HEK293 (cell line): ENCODE measurements around the gene ISOC2.

Experiments
- CTCF ChIP-seq: fragments of 450-650 bp; formaldehyde crosslinking; IDR thresholded peaks from 2 replicates; pipeline ENCODE4 v1.5.1; 2016; ENCODE audit warnings: missing biosample characterization, missing genetic modification characterization
- ELK4 ChIP-seq: IDR thresholded peaks from 2 replicates; pipeline ENCODE4 v1.6.1; 2011; ENCODE audit warnings: mild to moderate bottlenecking, low read depth, low read length, borderline replicate concordance
- TRIM28 ChIP-seq: IDR thresholded peaks from 2 replicates; pipeline ENCODE4 v1.6.1; 2011; ENCODE audit warnings: low read length, control low read depth, borderline replicate concordance
- ZFP41 ChIP-seq: fragments of 450-650 bp; formaldehyde crosslinking; IDR thresholded peaks from 2 replicates; pipeline ENCODE4 v1.5.1; 2016; ENCODE audit warnings: missing biosample characterization, missing genetic modification characterization, borderline replicate concordance
- ZNF174 ChIP-seq: fragments of 450-650 bp; formaldehyde crosslinking; IDR thresholded peaks from 2 replicates; pipeline ENCODE4 v1.5.0; 2017; ENCODE audit warnings: missing biosample characterization, mild to moderate bottlenecking, missing genetic modification characterization
- ZNF223 ChIP-seq: fragments of 450-650 bp; formaldehyde crosslinking; IDR thresholded peaks from 2 replicates; pipeline ENCODE4 v1.5.1; 2016; ENCODE audit warnings: missing biosample characterization, missing genetic modification characterization
- ZNF449 ChIP-seq: fragments of 450-650 bp; formaldehyde crosslinking; IDR thresholded peaks from 2 replicates; pipeline ENCODE4 v1.5.1; 2017; ENCODE audit warnings: missing biosample characterization, mild to moderate bottlenecking, missing genetic modification characterization, moderate library complexity
- ZNF513 ChIP-seq: fragments of 450-650 bp; IDR thresholded peaks from 2 replicates; pipeline ENCODE4 v1.5.1; 2018; ENCODE audit warnings: missing biosample characterization, missing genetic modification characterization
- ZNF843 ChIP-seq: fragments of 450-650 bp; formaldehyde crosslinking; IDR thresholded peaks from 2 replicates; pipeline ENCODE4 v1.5.1; 2016; ENCODE audit warnings: missing biosample characterization, missing genetic modification characterization
- ZSCAN18 ChIP-seq: fragments of 450-650 bp; formaldehyde crosslinking; IDR thresholded peaks from 2 replicates; pipeline ENCODE4 v1.5.1; 2016; ENCODE audit warnings: missing biosample characterization, missing genetic modification characterization

- TF ChIP-seq ZNF513 (tag by site-specific recombination), result no peak
- TF ChIP-seq ZSCAN18 (tag by site-specific recombination), result no peak
- no peak for TF ChIP-seq CTCF (tag by site-specific recombination)
- TF ChIP-seq ZNF449, result no peak
- no peak for TF ChIP-seq ELK4
- TF ChIP-seq ZFP41 (tag by site-specific recombination), result no peak
- no peak for TF ChIP-seq TRIM28
- TF ChIP-seq ZNF223, result no peak
- TF ChIP-seq ZNF843, result no peak
- TF ChIP-seq ZNF174 (tag by site-specific recombination), result no peak
Observed at GRCh38 chr19:55452749-55453346, 8.6 kb downstream of the ISOC2 start.
